Parathyroid adenoma (tissue), 2 donors: Measurements from ENCODE around the gene MTX1.
"Not testable (repeated sequence)": the region's sequence is repeated elsewhere in the genome, so short reads cannot be mapped to it uniquely, and the experiment has no call there.

Experiments used
- H2AFZ ChIP-seq: fragments of 300-600 bp; sonication (generic); one replicate; pipeline ENCODE4 v1.7.0; 2017; ENCODE audit warnings: antibody characterized with exemption, mild to moderate bottlenecking
- H3K27ac ChIP-seq: fragments of 300-600 bp; sonication (generic); one replicate; pipeline ENCODE4 v1.7.0; 2017
- H3K27me3 ChIP-seq: fragments of 300-600 bp; sonication (generic); one replicate; pipeline ENCODE4 v1.7.0; 2017; ENCODE audit warnings: low read length; ENCODE audit not compliant: control insufficient read depth, insufficient read depth
- H3K36me3 ChIP-seq: fragments of 300-600 bp; sonication (generic); one replicate; pipeline ENCODE4 v1.7.0; 2017; ENCODE audit warnings: low read length; ENCODE audit not compliant: control insufficient read depth, insufficient read depth
- H3K4me1 ChIP-seq: fragments of 300-600 bp; sonication (generic); one replicate; pipeline ENCODE4 v1.7.0; 2017; ENCODE audit warnings: control low read depth
- H3K4me2 ChIP-seq: fragments of 300-600 bp; sonication (generic); one replicate; pipeline ENCODE4 v1.7.0; 2017; ENCODE audit warnings: low read length
- H3K4me3 ChIP-seq: fragments of 300-600 bp; sonication (generic); one replicate; pipeline ENCODE4 v1.7.0; 2017; ENCODE audit warnings: low read depth, low read length
- H3K79me2 ChIP-seq: fragments of 300-600 bp; sonication (generic); one replicate; pipeline ENCODE4 v1.7.0; 2017; ENCODE audit warnings: control low read depth
- H3K9ac ChIP-seq: fragments of 300-600 bp; sonication (generic); one replicate; pipeline ENCODE4 v1.7.0; 2017; ENCODE audit warnings: mild to moderate bottlenecking
- H3K9me3 ChIP-seq: fragments of 300-600 bp; sonication (generic); one replicate; pipeline ENCODE4 v1.7.0; 2017; ENCODE audit warnings: low read length; ENCODE audit not compliant: control insufficient read depth
- CTCF ChIP-seq: fragments of 300-600 bp; sonication (generic); IDR thresholded peaks from one replicate; pipeline ENCODE4 v1.7.0; 2017; ENCODE audit warnings: antibody characterized with exemption, mild to moderate bottlenecking
- donor health status: primary hyperparathyroidism.

Gene MTX1

GRCh38 chr1:155186067-155186793 lies 22.3 kb upstream of the MTX1 start:
- no peak overlapping the region for H3K4me2 ChIP-seq
- no peak overlapping the region for H3K9ac ChIP-seq
- H3K36me3 ChIP-seq, result no peaks in the 10 kb centered on the region
- H3K9me3 ChIP-seq, result no peaks in the 10 kb centered on the region
- no peaks in the 10 kb centered on the region for H3K79me2 ChIP-seq
- H3K4me3 ChIP-seq, result no peak overlapping the region
- no peak overlapping the region for H2AFZ ChIP-seq
- H3K27me3 ChIP-seq, result no peaks in the 10 kb centered on the region
- no peak for TF ChIP-seq CTCF
- no peaks in the 10 kb centered on the region for H3K4me1 ChIP-seq
- no peak overlapping the region for H3K27ac ChIP-seq

- no peak for TF ChIP-seq CTCF
- Histone ChIP-seq H3K4me3 (no peak overlapping the region), H2AFZ (no peak overlapping the region), H3K9ac (no peak overlapping the region), H3K36me3 (no peaks in the 10 kb centered on the region), H3K79me2 (no peaks in the 10 kb centered on the region), H3K4me1 (no peaks in the 10 kb centered on the region), H3K27ac (no peak overlapping the region), H3K27me3 (no peaks in the 10 kb centered on the region), H3K9me3 (no peaks in the 10 kb centered on the region), H3K4me2 (no peak overlapping the region)
Observed at GRCh38 chr1:155186794-155187455, 21.6 kb upstream of the MTX1 start.

GRCh38 chr1:155187456-155187891 lies 21.0 kb upstream of the MTX1 start:
- H3K4me2 ChIP-seq, result no peak overlapping the region
- TF ChIP-seq CTCF, result no peak
- H3K27me3 ChIP-seq, result no peaks in the 10 kb centered on the region
- H3K36me3 ChIP-seq, result no peaks in the 10 kb centered on the region
- no peaks in the 10 kb centered on the region for H3K4me1 ChIP-seq
- H3K9me3 ChIP-seq, result no peaks in the 10 kb centered on the region
- no peaks in the 10 kb centered on the region for H3K79me2 ChIP-seq
- no peak overlapping the region for H3K27ac ChIP-seq
- no peak overlapping the region for H2AFZ ChIP-seq
- H3K4me3 ChIP-seq, result no peak overlapping the region
- no peak overlapping the region for H3K9ac ChIP-seq

- Histone ChIP-seq H3K27me3 (no peaks in the 10 kb centered on the region), H3K79me2 (no peaks in the 10 kb centered on the region), H3K4me3 (no peak overlapping the region), H3K36me3 (no peaks in the 10 kb centered on the region), H2AFZ (no peak overlapping the region), H3K4me1 (no peaks in the 10 kb centered on the region), H3K27ac (no peak overlapping the region), H3K9ac (no peak overlapping the region), H3K4me2 (no peak overlapping the region), H3K9me3 (no peaks in the 10 kb centered on the region)
- no peak for TF ChIP-seq CTCF
Observed at GRCh38 chr1:155188268-155188667, 20.2 kb upstream of the MTX1 start.

GRCh38 chr1:155189926-155190325 lies 18.6 kb upstream of the MTX1 start:
- H3K79me2 ChIP-seq, H3K9ac ChIP-seq, H3K4me2 ChIP-seq, H3K27me3 ChIP-seq, H3K9me3 ChIP-seq, H3K27ac ChIP-seq, H2AFZ ChIP-seq, H3K36me3 ChIP-seq, H3K4me3 ChIP-seq, H3K4me1 ChIP-seq: not testable (repeated sequence)
